ENCODE data around the gene AKR7A2.

DNA sequence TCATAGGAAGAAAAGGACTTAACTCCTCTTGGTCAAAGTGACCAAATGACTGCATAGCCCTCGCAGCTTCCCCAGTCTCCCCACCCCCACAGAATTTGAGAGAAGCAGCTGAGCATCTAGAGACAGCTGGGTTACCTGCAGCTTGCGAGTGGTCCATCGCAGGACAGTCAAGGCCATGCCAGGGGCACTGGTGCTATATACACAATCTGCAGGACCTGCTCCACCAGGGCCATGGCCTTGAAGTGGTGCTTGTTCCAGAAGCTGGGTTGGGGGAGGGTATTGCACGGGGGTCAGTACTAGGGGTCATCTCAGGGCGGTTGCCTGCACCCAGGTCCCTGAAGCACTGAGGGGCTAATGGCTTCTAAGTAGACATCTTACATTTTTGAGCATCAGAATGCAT, 49.9 kb downstream of the AKR7A2 start:
- TF ChIP-seq, protein P1, sequence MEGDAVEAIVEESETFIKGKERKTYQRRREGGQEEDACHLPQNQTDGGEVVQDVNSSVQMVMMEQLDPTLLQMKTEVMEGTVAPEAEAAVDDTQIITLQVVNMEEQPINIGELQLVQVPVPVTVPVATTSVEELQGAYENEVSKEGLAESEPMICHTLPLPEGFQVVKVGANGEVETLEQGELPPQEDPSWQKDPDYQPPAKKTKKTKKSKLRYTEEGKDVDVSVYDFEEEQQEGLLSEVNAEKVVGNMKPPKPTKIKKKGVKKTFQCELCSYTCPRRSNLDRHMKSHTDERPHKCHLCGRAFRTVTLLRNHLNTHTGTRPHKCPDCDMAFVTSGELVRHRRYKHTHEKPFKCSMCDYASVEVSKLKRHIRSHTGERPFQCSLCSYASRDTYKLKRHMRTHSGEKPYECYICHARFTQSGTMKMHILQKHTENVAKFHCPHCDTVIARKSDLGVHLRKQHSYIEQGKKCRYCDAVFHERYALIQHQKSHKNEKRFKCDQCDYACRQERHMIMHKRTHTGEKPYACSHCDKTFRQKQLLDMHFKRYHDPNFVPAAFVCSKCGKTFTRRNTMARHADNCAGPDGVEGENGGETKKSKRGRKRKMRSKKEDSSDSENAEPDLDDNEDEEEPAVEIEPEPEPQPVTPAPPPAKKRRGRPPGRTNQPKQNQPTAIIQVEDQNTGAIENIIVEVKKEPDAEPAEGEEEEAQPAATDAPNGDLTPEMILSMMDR (IDR thresholded peaks at IDR 0.05) = no peak
- no peak for TF ChIP-seq POLR2A (IDR thresholded peaks at IDR 0.05)
